Hepatocyte (in vitro differentiated cells): ENCODE measurements around the gene YTHDF2.

Experiments
- CTCF ChIP-seq: fragments of 200-600 bp; sonication (generic); IDR thresholded peaks from 2 replicates; pipeline ENCODE4 v1.5.1; 2016; ENCODE audit warnings: antibody characterized with exemption, mild to moderate bottlenecking; ENCODE audit not compliant: poor library complexity
- EZH2phosphoT487 ChIP-seq: fragments of 200-600 bp; sonication (generic); IDR thresholded peaks from one replicate; pipeline ENCODE4 v1.6.1; 2018; ENCODE audit warnings: antibody characterized with exemption, mild to moderate bottlenecking, low read depth, moderate library complexity; ENCODE audit not compliant: unreplicated experiment, severe bottlenecking

DNA sequence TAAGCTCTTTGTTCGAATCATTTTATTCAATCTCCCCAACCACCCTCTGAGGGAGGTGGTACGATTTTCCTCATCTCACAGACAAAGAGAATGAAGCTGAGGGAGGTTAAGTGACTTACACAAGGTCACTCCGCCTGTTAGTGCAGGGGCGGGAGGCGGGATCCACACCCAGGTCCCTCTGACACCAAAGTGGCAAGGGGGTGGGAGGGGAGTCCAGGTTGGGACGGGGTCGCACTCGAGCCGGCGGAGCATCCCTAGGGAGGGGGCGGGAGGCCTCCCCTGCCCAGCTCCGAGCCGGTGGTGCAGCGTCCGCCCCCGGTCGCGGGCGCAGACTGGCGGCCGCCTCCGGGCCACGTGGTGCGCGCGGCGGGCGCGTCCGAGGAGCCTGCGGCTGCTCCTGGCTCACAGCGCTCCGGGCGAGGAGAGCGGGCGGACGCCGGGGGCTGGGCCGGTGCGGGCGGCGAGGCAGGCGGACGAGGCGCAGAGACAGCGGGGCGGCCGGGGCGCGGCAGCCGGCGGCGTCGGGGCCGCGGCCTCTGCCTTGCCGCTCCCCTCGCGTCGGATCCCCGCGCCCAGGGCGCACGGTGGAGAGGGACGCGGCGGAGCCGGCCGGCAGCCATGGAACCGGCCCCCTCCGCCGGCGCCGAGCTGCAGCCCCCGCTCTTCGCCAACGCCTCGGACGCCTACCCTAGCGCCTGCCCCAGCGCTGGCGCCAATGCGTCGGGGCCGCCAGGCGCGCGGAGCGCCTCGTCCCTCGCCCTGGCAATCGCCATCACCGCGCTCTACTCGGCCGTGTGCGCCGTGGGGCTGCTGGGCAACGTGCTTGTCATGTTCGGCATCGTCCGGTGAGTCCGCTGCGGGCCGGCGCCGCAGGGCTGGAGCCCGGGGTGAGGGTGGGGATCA is 75.3 kb downstream of the YTHDF2 start, which contains the start of gene OPRD1:
- TF ChIP-seq CTCF (no peak), EZH2phosphoT487 (no peak)
